DMS 273 (cell line): ENCODE data around the gene ZNF569.
A peak's percentile ranks its signal among the peaks of the same experiment; 100 is the strongest.
"Not testable (repeated sequence)": the region's sequence is repeated elsewhere in the genome, so short reads cannot be mapped to it uniquely, and the experiment has no call there.

Experiments
- DNase-seq: peaks from one replicate; lab custom pipeline; 2025; ENCODE audit not compliant: unreplicated experiment; lab: John Stamatoyannopoulos, UW

ZNF569 gene

DNA sequence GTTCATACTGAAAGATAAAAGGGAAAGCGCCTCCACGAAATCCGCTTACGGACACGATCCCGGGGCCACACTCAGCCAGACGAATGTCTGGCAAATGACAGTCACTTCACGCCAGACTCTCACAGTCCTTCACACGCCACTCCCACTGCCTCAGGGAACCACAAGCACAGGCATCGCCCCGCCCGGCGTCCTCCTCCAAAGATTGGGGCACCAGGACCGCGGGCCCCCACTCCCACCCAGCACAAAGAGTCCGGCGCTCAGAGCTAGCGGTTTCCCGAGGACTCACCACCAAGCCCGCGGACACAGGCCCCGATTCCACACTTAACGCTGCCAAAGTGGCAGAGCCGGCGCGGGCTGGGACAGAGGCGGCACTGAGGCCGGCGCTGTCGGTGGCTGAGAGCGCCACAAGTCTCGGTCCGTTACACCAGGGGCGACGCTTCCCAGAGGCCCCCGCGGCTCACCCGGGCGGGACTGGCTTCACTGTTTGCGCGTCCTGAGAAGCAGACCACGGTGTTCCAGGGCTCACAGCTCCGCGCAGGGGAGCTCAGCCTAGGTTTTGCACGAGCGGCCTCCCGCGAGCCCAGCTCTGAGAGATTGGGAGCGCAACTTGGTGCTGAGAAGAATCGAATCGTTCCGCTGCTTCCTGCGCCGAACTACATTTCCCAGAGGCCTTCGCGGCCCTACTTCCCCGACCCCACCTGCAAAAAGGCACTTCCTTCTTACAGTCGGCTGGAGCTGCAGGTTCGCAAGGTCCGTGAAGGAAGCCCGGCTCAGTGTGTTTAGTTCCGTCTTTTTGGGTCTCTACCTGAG is at the start of gene ZNF569:
Gene ZNF569 (minus strand): TSS at position 647 of the 810 bp plus-strand sequence. CDS start 22,523 bp downstream, outside the sequence.
- DNase-seq, result peak; percentile 97

DNA sequence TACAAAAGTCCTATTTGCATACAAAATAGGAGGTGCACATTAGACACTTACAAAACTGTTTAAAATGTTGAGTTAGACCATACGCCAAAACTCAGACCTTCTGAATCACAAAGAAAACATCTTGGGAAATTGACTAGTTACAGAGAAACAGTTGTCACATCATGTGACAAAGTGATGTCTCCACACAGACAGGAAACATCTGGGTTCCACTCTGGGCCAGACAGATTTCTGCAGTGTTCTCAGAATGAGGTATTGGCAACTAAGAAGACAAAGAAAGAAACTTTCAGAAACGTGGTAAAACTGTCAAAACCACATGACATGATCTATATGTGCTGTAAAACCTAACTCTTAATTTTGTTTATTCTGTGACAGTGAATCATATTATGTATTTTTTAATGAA is 46.2 kb upstream of the ZNF569 start:
- no peak for DNase-seq

DNA sequence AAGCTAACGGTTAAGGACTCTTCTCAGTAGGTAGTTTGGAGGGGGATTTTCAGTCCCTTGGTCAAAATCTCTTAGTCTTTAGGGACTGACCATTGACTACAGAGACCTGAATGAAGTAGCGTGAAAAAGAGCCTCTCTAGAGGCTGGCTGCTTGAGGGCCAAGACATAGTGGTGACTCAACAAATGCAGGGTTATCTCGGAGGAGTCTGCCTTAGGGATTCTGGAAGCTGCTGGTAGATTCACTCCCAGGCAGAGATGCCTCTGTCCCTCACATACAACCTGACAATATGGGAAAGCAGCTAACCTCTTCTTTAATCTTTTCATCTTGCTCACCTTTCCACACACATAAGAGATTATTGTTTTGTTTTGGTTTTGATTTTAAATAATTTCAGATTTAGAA is 44.6 kb upstream of the ZNF569 start:
- no peak for DNase-seq

DNA sequence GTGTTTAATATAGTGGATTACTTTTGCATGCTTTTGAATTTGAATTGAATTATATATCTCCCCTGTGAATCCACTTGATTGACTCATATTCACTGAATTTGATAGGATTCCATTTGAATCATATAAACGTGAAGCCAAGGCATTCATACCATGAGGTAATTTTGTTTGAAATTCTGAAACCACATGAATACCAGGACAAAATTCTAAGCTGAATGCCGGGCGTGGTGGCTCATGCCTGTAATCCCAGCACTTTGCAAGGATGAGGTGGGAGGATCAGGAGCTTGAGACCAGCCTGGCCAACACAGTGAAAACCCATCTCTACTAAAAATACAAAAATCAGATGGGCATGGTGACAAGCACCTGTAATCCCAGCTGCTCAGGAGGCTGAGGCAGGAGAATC is 43.9 kb upstream of the ZNF569 start:
- no peak for DNase-seq

DNA sequence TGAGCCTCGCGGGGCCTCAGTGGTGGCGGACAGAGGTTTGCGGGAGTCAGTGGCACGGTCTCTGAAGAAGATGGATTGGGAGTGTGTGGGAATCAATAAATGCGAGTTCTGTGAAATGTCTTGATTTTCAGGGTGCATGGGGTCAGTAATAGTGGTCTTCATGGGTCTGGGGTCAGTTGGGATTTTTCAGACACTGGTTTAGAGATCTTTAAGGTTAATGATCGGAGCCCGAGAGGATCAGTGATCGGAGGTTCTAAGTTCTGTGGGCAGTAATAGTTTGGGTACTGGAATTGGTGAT is 39.9 kb upstream of the ZNF569 start:
- DNase-seq, result no peak

DNA sequence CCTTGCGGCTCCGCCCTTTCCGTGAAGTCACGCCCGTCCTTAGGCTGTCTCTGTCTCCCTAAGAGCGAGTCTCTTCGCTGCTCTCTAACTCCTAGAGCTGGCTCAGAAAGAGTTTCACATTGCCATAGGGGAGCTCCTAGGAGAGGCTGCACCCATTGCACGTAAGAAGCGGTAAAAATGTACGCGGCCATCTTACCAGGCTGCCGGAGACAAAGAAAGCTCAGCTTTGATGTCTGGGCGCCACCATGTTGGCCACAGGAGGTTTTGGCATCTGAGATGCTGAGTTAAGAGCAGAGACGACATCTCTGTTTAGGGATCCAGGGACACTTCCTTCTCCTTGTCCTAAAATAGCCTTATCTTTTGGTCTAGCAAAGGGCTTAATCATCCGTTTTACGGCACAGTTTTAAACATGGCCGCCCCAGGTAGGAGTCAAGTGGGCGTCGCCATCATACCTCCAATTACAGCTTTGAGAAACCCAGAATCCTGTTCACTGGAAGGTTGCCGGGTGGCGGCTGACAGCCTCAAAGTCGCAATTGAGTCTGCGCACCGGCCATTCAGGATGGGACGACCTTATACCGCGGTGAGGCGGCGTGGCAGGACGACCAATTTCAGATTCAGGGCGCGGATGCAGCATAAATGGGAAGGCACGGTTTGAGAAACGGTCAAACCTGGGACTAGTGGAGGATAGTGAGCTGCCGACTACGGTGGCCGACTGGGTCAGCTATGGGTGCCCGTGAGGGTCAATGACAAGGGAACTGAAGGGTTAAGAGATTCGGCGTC is 39.3 kb upstream of the ZNF569 start, which contains the start of gene ZNF793:
Gene ZNF793 (plus strand): TSS at position 553 of the 780 bp plus-strand sequence. CDS start 16,501 bp downstream, outside the sequence.
- peak; percentile 94 for DNase-seq

DNA sequence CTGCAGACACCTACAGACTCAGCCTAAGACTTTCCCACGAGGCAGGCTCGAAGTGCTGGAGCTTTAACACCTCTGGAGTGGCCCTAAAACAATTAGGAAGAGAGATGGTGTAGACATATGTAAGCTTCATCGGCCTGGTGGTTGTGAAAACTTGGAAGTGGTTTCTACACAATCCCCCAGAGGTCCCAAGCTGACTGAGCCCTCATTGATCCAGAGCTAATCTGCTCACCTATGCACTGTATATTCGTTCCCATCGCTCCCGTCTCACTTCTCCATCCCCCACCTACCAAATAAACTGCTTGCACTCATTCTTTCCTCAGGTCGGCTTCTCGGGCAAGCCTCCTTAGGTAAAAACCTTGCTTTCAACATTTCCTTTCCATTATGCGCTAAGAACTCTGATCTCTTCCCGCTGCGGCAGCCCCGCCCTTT is 38.7 kb upstream of the ZNF569 start:
- no peak for DNase-seq

DNA sequence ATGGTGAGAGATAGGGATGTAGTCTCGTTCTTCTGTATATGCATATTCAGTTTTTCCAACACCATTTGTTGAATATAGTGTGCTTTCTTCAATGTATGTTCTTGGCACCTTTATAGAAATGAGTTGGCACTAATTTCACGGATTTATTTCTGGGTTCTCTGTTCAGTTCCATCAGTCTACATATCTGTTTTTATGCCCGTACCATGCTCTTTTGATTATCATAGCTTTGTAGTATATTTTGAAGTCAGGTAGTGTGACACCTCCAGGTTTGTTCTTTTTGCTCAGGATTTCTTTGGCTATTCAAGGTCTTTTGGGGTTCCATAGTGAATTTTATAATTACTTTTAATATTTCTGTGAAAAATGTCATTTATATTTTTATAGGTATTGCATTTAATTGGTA is 25.0 kb upstream of the ZNF569 start:
- no peak for DNase-seq

DNA sequence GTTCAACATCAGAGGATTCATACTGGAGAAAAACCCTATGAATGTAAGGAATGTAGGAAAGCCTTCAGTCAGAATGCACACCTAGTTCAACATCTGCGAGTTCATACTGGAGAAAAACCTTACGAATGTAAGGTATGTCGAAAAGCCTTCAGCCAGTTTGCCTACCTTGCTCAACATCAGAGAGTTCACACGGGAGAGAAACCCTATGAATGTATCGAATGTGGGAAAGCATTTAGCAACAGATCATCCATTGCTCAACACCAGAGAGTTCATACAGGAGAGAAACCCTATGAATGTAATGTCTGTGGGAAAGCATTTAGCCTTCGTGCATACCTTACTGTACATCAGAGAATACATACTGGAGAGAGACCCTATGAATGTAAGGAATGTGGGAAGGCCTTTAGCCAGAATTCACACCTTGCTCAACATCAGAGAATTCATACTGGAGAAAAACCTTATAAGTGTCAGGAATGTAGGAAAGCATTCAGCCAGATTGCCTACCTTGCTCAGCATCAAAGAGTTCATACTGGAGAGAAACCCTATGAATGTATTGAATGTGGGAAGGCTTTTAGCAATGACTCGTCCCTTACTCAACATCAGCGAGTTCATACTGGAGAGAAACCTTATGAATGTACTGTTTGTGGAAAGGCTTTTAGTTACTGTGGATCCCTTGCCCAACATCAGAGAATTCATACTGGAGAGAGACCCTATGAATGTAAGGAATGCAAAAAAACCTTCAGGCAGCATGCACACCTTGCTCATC is 17.3 kb upstream of the ZNF569 start:
- DNase-seq, result no peak

DNA sequence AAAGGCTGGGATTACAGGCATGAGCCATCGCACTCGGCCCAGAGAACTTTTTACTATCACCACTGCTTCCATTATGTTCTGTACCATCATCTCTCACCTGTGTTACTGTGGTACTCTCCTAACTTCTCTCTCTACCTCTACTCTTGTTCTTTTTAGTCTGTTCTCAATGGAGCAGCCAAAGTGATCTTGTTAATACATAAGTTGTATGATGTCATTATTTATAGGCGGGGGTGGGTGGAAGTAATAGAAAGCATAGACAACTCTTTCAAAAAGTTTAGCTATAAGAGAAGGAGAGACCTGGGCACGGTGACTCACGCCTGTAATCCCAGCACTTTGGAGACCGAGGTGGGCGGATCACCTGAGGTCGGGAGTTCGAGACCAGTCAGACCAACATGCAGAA is 4.9 kb upstream of the ZNF569 start:
- no peak for DNase-seq

DNA sequence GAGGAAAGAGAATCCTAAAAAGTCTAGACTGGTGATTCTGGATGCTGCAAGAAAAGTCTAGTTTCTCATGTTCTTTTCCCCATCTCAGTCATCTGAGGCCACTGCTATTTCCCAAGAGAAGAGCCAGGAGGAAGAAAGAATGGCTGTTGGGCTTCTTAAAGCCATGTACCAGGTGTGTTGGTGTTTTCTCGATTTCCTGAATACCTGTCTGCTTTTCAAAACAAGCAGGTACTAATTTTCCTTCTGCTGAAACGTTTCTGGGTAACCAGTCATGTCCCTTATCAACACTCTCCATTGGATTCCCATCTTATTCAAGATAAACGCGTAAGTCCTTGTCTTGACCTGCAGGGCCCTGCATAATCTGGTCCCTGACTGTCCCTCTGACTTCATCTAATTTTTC is 3.0 kb upstream of the ZNF569 start:
- no peak for DNase-seq

DNA sequence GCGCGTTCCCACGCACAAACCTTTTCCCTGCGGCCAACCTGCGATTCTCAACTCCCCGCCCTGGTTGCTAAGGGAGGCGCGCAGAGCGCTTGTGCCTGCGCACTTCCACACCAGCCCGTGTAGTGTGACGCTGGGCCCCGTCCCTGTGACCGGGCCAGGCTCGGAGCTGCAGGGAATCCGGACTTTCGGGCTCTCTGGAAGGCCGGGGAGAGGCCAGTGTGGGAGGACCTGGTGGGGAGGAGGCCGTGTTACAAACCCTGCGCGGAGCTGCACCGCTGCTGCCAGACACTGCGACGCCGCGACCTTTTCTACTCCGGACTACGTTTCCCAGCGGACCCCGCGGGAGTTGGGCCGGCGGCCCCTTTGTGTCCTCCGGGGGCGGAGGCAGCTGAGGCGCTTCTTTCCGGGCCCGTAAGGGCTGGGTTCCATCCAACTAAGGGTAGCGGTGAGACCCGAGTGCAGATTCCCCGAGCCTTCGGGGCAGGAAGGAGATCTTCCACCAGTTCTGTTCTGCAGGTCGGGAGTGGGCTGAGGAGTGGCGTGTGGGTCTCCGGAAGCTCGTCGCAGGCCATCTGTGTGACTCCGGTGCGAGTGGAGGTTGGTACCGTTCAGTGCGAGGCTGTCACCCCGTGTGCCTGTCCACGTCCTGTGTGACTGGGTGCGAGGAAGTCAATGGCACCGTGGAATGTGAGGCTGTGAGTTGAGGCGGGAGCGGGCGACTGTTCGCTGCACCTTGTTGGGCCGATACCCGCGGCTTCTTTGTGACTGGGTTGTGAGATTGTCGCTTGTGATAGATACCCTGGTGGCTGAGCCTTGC is 1.9 kb upstream of the ZNF569 start, which contains the start of gene ZNF570:
Gene ZNF570 (plus strand): TSS at position 396 of the 817 bp plus-strand sequence. CDS start 999 bp downstream, outside the sequence.
- peak; percentile 96 for DNase-seq

DNA sequence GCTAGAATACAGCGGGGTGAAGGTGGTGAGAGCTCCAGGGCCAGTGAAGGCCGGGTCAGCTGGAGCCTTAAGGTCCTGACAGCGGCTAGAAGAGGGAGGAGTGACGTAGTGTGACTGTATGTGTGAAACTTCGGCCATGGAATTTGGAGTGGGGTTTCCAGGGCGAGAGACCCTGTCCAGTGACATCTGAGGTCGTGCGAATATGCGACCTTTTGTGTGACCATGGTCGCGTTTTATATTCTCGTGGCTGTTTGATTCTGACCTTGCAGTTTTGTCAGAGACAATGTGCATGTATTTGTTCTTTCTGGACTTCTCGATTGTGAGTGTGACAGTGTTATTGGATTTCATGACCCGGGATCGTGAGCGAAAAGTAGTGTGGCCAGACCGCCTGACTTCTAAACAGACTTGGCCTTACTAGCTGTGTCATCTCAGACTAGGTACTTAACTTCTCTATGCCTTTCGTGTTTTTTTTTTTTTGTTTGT is 405 bp upstream of the ZNF569 start:
- DNase-seq, result no peak

DNA sequence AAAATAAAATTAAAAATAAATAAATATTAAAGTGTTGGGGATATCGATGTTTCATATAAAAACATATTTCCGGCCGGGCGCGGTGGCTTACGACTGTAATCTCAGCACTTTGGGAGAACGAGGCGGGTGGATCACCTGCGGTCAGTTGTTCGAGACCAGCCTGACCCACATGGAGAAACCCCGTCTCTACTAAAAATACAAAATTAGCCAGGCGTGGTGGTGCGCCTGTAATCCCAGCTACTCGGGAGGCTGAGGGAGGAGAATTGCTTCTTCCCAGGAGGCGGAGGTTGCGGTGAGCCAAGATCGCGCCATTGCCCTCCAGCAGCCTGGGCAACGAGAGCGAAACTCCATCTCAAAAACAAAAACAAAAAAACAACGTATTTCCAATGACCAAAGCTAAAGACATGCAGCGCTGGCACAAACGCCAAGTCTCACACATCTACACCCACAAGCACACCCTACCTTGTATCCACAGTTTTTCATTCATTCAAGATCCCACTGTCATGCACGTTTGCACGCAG is 907 bp downstream of the ZNF569 start:
- DNase-seq, result no peak

DNA sequence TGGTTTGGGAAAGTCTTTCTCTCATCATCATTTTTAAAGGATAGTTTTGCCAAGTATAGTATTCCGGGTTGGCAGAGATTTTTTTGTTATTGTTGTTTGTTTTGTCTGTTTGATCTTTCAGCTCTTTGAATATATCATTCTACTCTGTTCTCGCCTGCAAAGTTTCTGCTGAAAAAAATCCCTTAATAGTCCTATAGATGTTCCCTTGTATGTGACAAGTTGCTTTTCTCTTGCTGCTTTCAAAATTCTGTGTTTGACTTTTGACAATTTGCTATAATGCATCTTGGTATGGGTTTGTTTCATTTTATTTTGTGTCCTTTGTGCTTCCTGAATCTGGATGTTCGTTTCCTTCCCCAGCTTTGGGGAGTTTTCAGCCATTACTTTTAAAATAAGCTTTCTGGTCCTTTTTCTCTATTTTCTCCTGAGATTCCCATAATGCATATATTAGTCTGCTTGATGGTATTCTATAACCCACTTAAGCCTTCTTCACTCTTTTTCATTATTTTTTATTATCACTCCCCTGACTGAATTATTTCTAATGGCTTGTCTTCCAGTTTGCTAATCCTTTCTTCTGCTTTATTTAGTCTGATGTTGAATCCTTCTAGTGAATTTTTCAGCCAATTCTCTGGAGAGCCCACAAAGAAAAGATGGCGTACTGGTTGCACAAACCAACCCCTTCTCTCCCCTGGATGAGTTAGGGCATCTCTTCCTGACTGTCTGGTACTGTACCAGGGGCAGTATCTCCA is 14.6 kb downstream of the ZNF569 start:
- DNase-seq, result no peak

DNA sequence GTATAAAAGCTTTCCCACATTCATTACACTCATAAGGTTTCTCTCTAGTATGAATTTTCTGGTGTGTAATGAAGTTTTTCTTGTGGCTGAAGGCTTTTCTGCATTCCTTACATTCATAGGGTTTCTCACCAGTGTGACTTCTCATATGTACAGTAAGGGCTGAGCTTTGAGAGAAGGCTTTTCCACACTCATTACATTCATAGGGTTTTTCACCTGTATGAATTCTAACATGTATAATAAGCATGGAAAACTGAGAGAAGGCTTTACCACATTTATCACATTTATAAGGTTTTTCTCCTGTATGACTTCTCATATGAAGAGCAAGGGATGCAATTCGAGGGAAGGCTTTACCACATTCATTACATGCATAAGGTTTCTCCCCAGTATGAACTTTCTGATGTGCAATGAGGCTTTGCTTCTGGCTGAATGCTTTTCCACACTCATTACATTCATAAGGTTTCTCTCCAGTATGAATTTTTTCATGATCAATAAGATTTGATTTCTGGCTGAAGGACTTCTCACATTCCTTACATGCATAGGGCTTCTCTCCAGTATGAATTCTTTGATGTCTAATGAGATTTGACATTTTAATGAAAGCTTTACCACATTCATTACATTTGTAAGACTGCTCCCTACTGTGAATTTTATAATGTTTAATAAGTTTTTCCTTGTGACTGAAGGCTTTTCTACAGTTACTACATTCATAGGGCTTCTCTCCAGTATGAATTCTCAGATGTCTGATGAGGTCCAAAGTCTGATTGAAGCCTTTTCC is 53.7 kb downstream of the ZNF569 start:
- DNase-seq, result peak; percentile 9

DNA sequence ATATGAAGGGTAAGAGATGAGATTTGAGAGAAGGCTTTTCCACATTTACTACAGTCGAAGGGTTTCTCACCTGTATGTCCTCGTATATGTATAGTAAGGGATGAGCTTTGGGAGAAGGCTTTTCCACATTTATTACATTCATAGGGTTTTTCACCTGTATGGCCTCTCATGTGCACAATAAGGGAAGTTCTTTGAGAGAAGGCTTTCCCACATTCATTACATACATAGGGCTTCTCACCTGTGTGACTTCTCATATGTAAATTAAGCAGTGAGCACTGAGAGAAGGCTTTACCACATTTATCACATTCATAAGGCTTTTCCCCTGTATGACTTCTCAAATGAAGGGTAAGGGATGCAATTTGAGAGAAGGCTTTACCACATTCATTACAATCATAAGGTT is 54.5 kb downstream of the ZNF569 start:
- no peak for DNase-seq

DNA sequence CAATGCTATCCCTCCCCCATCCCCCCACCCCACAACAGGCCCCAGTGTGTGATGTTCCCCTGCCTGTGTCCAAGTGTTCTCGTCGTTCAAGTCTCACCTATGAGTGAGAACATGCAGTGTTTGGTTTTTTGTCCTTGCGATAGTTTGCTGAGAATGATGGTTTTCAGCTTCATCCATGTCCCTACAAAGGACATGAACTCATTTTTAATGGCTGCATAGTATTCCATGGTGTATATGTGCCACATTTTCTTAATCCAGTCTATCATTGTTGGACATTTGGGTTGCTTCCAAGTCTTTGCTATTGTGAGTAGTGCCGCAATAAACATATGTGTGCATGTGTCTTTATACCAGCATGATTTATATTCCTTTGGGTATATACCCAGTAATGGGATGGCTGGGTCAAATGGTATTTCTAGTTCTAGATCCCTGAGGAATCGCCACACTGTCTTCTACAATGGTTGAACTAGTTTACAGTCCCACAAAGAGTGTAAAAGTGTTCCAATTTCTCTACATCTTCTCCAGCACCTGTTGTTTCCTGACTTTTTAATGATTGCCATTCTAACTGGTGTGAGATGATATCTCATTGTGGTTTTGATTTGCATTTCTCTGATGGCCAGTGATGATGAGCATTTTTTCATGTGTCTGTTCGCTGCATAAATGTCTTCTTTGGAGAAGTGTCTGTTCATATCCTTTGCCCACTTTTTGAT is 61.0 kb downstream of the ZNF569 start:
- not testable (repeated sequence) for DNase-seq
